HG03439 (cell line): ENCODE data around the gene NEK1.
"Not testable (repeated sequence)": the region's sequence is repeated elsewhere in the genome, so short reads cannot be mapped to it uniquely, and the experiment has no call there.

Source experiments
- ATAC-seq: cut with Tn5 transposase; IDR thresholded peaks from one replicate; pipeline ENCODE4 v1.9.1; 2021; ENCODE audit warnings: mild to moderate bottlenecking, moderate library complexity; ENCODE audit not compliant: unreplicated experiment

Gene NEK1

GRCh38 chr4:169630069-169630468 lies 17.7 kb upstream of the NEK1 start:
- ATAC-seq = no peak

DNA sequence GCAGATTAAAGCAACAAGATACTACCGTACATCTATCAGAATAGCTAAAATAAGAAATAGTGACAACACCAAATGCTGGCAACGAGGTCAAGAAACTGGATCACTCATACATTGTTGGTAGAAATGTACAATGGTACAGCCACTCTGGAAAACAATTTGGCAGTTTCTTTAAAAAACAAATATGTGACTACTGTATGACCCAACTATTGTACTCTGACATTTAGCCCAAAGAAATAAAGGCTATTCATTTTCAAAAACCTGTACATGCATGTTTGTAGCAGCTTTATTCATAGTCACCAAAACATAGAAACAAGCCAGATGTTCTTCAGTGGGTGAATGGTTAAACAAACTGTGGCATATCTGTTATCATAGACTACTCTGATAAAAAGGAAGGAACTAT lies 16.2 kb upstream of the NEK1 start:
- ATAC-seq = no peak

DNA sequence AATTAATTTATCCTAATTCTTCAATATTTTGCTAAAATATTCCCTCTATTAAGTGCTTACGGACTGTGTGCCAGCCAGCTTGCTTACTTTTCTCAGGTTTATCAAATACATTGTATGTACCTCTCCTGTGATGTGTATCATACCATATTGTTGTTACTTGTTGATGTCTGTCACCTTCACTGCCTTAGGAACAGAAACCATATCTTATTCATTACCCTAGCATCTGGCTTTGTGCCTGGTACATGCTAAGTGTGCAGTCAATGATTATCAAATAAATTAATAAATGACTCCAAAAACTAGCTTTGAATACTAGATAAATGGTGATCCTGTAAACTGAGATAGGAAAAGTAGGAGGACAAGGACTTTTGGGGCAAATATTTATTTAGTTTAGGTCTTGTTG lies 14.9 kb upstream of the NEK1 start:
- no peak for ATAC-seq

- no peak for ATAC-seq
These were observed 14.2 kb upstream of the NEK1 start for GRCh38 chr4:169626331-169627282.

- no peak for ATAC-seq
These were observed 13.5 kb upstream of the NEK1 start for GRCh38 chr4:169625886-169626285.

DNA sequence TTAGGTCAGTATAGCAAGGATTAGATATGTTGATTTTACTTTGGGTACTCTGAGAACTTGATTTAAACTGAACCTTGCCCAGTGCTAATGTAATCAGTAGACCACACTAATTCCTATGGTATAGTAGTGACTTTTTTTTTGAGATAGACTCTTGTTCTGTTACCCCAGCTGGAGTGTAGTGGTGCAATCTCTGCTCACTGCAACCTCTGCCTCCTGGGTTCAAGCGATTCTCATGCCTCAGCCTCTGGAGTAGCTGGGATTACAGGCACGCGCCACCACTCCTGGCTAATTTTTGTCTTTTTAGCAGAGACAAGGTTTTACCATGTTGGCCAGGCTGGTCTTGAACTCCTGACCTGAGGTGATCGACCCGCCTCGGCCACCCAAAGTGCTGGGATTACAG lies 11.6 kb upstream of the NEK1 start:
- not testable (repeated sequence) for ATAC-seq

DNA sequence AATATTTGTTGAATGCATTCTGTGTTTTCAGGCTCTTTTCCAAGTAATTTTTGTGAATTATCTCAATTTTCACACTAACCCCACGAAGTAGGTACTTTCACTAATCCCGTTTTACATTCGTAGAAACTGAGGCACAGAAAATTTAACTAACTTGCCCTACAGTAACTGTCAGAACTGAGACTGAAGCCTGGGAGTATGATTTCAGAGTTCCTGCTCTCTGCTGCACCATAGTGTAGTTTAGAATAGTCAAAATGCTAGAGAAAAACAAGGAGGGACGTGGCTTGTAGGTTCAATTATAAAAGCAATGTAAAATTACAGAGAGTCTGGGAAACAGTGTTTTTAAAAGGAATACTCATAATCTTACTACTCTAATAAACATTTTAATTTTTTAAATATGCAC lies 10.2 kb upstream of the NEK1 start:
- ATAC-seq = no peak

DNA sequence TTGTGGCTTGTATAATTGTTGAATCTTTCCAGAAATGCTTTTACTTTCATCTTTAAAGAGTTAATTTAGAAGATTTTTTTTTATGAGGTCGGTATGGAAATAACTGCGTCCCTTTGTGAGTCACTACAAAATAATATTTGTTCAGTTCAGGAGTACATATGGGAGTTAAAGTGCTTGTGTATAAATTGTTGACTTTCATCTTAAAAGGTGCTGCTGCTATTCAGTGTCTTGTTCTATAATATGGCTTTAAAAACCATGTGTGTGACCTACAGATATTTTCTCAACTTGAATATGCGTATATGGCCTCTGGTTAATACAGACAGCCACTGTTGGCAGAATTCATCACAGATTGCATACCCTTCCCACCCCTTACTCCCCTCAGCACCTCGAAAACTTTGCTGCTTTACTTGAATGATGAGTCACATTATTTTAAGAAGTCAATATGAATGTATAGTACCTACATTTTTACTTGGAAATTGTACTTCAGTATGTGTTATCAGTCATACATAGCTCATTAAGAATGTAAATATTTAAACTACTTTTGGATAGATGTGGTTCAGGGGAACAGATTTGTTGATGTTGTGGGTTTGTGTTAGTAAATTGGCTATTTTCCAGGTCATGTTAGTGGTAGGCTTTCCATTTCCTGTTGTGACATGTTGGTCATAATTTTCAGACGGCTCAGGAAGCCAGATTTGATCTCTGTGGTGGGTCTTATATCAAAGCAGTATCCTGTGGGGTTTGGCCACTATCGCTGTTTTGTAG lies 9.5 kb upstream of the NEK1 start:
- no peak for ATAC-seq

GRCh38 chr4:169620880-169621248 lies 8.5 kb upstream of the NEK1 start:
- no peak for ATAC-seq

DNA sequence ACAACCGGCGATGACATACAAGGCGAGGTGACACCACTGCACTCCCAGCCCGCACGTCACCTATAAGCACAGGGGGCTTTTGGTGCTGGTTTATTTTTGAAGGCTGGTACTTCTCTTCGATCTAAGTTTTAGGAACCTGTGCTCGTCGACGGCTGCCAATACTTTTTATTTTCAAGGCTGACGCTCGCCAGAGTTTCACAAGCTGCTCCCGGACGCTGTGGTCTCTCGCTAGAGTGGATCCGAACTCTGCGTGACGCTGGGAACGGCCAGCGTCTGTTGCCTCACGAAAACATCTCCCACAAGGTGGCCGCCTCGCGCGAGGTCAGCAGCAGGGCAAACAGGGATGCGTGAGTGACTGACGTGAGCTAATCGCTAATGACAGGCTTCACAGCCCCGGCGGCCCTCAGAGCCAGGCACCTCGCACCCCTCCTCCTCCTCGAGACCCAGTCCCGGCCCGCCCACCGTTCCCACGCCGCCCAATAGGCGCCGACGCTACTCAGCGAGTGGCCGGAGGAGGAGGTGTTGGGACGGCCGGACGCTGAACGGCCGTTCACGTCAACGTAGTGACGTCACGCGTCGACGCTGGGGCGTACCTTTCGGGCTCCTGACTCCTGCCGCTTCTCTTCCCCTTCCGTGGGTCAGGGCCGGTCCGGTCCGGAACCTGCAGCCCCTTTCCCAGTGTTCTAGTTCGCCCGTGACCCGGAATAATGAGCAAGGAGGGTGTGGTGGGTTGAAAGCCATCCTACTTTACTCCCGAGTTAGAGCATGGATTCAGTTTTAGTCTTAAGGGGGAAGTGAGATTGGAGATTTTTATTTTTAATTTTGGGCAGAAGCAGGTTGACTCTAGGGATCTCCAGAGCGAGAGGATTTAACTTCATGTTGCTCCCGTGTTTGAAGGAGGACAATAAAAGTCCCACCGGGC lies 7.8 kb upstream of the NEK1 start, which contains the start of gene CLCN3:
Gene CLCN3, plus strand, starts transcription at position 621 of the 922 bp plus-strand sequence. CDS start 15,351 bp downstream, outside the sequence.
- peak; percentile 95 for ATAC-seq

DNA sequence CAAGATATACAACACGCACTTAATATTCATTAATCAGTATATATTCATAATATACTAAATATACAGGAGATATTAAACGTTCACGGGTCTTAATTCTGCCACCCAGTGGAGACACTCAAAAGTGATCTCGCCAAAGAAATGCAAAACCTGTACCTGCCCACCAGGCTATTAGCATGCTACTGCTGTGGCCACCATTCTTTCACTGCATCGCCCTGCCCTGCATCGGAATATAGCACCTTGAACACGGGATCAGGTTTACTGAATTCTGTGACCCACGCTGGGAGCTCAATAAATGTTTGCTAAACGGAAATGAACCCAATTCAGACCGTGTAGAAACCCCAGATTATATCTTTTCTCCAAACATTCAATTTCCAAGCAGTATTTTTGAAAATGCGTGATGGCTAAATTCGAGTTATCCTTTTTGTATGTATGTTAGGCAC lies 7.2 kb upstream of the NEK1 start:
- peak; percentile 46 for ATAC-seq

DNA sequence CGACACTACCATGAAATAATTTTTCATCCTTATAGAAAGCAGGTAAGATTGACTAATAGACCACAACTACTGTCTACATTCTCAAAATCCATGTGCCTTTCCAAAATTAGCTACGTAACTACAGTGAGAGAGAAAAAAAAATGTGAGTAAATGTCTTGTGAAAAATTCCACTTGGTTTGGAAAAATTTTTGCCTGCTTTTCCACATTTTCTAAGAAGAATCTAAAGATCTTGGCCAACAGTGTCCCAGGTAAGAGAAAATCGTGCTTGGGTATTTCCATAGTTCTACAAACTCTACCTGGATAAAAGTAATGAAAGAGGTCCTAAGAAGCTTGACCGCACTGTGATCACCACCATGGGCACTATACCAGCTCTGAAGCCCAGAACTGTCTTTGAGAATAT lies 6.6 kb upstream of the NEK1 start:
- no peak for ATAC-seq

DNA sequence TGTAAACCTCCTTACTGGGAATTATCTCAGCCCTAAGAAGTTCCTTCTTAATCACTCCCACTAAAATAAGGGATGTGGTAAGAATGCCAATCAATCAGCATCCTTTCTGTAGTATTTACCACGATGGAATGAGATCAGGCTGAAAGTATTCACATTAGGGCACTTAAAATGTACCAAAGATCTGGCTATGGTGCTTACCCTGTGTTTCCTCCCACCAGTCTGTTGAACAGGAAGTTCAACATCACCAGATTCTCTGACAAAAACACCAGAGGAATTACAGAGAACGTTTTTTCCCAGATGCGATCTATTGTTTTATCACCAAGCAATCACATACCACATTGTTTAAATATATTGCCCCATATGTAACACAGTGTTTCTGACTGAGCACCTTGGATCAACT lies 5.9 kb upstream of the NEK1 start:
- ATAC-seq = no peak

DNA sequence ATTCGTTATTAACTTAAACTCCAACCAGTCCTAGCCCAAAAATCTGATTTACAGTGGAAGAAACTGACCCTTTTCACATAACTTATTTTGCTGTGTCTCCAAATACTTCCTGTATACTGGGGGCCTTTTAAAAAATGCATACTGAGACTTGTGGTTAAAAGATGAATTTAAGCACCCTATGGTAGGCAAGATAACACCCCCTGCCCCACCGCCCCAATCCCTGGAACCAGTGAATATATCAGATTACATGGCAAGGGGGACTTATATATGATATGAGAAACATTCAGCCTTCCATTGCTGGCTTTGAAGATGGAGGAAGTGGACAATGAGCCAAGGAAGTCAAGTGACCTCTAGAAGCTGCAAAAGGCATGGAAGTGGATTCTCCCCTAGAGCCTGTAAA lies 4.9 kb upstream of the NEK1 start:
- ATAC-seq = no peak

DNA sequence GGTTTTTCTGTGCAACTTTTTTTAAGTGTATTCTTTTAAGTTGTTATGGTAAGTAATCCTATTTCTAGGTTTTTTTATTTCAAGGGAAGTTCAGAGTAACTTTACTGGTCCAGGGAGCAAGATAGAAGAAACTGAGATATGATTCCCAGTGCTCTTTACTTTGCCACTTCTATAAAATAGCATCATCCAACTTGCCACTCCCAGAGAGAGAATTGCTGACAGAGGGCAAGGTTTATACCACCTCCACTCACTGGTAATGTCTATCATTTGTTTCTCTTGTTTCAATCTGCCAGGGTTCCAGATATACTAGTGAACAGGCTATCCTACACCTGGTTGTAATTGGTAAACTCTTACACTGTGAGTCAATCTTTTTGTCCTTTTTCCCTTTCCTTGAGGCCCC lies 4.5 kb upstream of the NEK1 start:
- ATAC-seq = no peak

- no peak for ATAC-seq
These were observed 3.2 kb upstream of the NEK1 start for GRCh38 chr4:169615467-169616106.

DNA sequence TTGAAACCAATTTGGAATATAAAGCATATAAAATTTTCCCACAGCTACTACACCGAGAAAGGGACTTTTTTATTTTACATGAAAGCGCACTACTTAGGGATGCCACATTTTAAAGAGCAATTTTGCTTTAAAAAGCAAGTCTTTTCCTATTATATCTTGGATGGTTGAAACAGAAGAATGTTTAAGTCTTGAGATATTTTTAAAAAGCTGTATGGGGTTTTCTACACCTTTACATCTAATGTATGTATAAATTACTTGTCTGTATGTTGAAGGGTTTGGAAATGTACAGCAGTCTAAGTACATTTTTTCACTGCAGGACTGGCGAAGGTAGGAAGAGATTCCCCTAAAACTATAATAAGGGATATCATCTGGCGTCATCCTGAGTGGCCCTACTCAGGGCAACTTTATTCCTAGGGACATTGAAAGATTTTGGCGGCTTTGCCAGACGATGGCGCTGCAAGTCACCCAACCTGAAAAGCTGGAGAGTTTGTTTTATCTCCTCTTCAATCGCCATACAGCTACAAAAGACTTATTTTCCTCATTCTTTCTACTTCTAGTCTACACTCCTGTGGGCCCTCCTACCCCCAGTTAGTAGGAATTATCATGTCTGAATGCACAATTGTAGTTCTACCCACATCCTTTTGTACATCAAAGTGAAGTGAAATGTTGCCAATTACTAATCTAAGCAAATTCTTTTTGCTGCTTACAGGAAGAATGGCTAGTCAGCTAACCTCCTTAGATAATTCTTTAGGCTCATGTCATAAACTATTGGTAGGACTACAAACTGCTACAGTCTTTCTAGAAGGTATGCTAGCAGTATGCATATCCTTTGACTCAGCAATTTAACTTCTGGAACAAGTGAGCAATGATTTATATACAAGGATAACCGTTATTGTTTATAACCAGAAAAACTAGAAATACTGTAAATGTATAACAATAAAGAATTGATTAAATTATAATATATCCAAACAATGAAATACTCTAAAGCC lies 782 bp upstream of the NEK1 start:
- peak; percentile 51 for ATAC-seq

- ATAC-seq = no peak
These were observed 1.2 kb downstream of the NEK1 start for GRCh38 chr4:169611157-169611556.

GRCh38 chr4:169604903-169605331 lies 7.5 kb downstream of the NEK1 start:
- ATAC-seq = no peak
